ENCODE measurements around the gene FAF2. TPM values are rescaled to one million over a fixed set of nuclear protein-coding genes. Genes with fewer than 3 reads are reported as not detected.

FAF2 gene
- total and polyA plus RNA-seq, 10 donors = 7.6 to 41.3 (median 31.8) TPM

- no peaks in the 10 kb centered on the region for H3K27me3 ChIP-seq (replicated peaks in 1 of 7)
- no peak overlapping the region for H3K27ac ChIP-seq
- peaks cover 0 to 68% (median 7%) of the 10 kb centered on the region in 6 donors for H3K4me1 ChIP-seq
- WGBS, 5 donors = 92 to 100% (median 95%) methylated on average over 2 of the region's 2 CpGs
- H3K4me3 ChIP-seq = no peak overlapping the region
- H3K36me3 ChIP-seq = peaks cover 0 to 28% (median 3%) of the 10 kb centered on the region in 6 donors
- no peak for DNase-seq
- intact Hi-C loops (cut with DNase I; ENCODE audit: low total_unique reads) = no loop called here
- TF ChIP-seq POLR2A (IDR thresholded peaks at IDR 0.05) = no peak
- no peak for TF ChIP-seq CTCF (IDR thresholded peaks at IDR 0.05 in 8 of 11, conservative IDR thresholded peaks at IDR 0.05 in 3 of 11)
- TF ChIP-seq POLR2AphosphoS5 (IDR thresholded peaks at IDR 0.05) = no peak
- H3K9me3 ChIP-seq = no peaks in the 10 kb centered on the region
Observed at GRCh38 chr5:176461349-176461748, 13.2 kb downstream of the FAF2 start.

- peaks cover 0 to 65% (median 15%) of the 10 kb centered on the region in 6 donors for H3K4me1 ChIP-seq
- 92 to 97% (median 93%) methylated on average over 7 of the region's 7 CpGs for WGBS, 5 donors
- peaks cover 0 to 28% (median 3%) of the 10 kb centered on the region in 6 donors for H3K36me3 ChIP-seq
- H3K4me3 ChIP-seq = no peak overlapping the region
- no peak overlapping the region for H3K27ac ChIP-seq
- H3K27me3 ChIP-seq (replicated peaks in 1 of 7) = no peaks in the 10 kb centered on the region
- intact Hi-C loops (cut with DNase I; ENCODE audit: low total_unique reads) = no loop called here
- no peaks in the 10 kb centered on the region for H3K9me3 ChIP-seq
- no peak for TF ChIP-seq POLR2A (IDR thresholded peaks at IDR 0.05)
- TF ChIP-seq POLR2AphosphoS5 (IDR thresholded peaks at IDR 0.05) = no peak
- no peak for TF ChIP-seq CTCF (IDR thresholded peaks at IDR 0.05 in 8 of 11, conservative IDR thresholded peaks at IDR 0.05 in 3 of 11)
- no peak for DNase-seq
Observed at GRCh38 chr5:176463113-176463764, 15.1 kb downstream of the FAF2 start.

- 53 to 78% (median 65%) methylated on average over 6 of the region's 6 CpGs for WGBS, 5 donors
Observed at GRCh38 chr5:176466245-176466871, 18.2 kb downstream of the FAF2 start.

More at GRCh38 chr5:176466245-176466871, 18.2 kb downstream of the FAF2 start:
- Histone ChIP-seq H3K27ac (peak overlapping the region in 2 of 8 donors; percentile 7 to 10), H3K27me3 (replicated peaks in 1 of 7) (no peaks in the 10 kb centered on the region), H3K9me3 (no peaks in the 10 kb centered on the region), H3K36me3 (peaks cover 0 to 41% (median 3%) of the 10 kb centered on the region in 6 donors), H3K4me3 (no peak overlapping the region), H3K4me1 (peaks cover 0 to 47% (median 12%) of the 10 kb centered on the region in 6 donors)
- DNase-seq = no peak
- intact Hi-C loops (cut with DNase I; ENCODE audit: low total_unique reads) = no loop called here
- no peak for TF ChIP-seq CTCF (IDR thresholded peaks at IDR 0.05 in 8 of 11, conservative IDR thresholded peaks at IDR 0.05 in 3 of 11)
- no peak for TF ChIP-seq POLR2AphosphoS5 (IDR thresholded peaks at IDR 0.05)
- TF ChIP-seq POLR2A (IDR thresholded peaks at IDR 0.05) = no peak
